OCI-LY7 (cell line): ENCODE results near the gene WDTC1.

ENCODE experiments used
- EZH2phosphoT487 ChIP-seq: fragments of 200-600 bp; sonication (generic); IDR thresholded peaks from 2 replicates; pipeline ENCODE4 v1.6.1; 2018; ENCODE audit warnings: low read depth, borderline replicate concordance, mild to moderate bottlenecking, mixed run types, antibody characterized with exemption, low read length, moderate library complexity, mixed read lengths
- TF ChIP-seq, protein P1 (sequence below): fragments of 200-600 bp; sonication (generic); conservative IDR thresholded peaks from 2 replicates; pipeline ENCODE4 v1.5.1; 2014; ENCODE audit warnings: mild to moderate bottlenecking, antibody characterized with exemption, low read length, moderate library complexity, mixed read lengths

DNA sequence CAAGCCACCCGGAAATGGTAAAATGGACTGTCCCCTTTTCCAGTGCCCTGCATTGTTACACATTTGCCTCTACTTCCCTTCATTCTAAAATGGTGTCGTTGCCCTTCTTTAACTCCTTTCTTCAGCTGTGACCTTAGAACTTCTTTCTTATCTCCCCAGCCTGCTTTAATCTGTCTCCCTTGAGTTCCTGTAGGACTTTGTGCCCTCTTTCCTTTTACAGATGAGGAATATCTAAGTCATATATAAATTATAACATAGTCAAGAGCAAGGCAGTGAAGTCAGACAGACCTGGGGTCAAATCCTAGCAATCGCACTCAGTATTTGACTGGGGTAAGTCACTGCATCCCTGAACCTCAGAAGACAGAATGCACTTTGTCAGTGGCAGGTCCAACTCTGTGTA is 56.1 kb downstream of the WDTC1 start:
- TF ChIP-seq, protein P1, sequence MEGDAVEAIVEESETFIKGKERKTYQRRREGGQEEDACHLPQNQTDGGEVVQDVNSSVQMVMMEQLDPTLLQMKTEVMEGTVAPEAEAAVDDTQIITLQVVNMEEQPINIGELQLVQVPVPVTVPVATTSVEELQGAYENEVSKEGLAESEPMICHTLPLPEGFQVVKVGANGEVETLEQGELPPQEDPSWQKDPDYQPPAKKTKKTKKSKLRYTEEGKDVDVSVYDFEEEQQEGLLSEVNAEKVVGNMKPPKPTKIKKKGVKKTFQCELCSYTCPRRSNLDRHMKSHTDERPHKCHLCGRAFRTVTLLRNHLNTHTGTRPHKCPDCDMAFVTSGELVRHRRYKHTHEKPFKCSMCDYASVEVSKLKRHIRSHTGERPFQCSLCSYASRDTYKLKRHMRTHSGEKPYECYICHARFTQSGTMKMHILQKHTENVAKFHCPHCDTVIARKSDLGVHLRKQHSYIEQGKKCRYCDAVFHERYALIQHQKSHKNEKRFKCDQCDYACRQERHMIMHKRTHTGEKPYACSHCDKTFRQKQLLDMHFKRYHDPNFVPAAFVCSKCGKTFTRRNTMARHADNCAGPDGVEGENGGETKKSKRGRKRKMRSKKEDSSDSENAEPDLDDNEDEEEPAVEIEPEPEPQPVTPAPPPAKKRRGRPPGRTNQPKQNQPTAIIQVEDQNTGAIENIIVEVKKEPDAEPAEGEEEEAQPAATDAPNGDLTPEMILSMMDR, result no peak
- TF ChIP-seq EZH2phosphoT487, result no peak
